CD14-positive monocyte (primary cell): Measurements from ENCODE around the gene TBC1D25. TPM values are rescaled to one million over a fixed set of nuclear protein-coding genes. Genes with fewer than 3 reads are reported as not detected.

Experiments
- DNase-seq, 3 donors: peaks; one replicate each; pipeline ENCODE4 v3.0.0-alpha.2; 2011 to 2022
- H2AFZ ChIP-seq: 2 replicates; pipeline ENCODE4 v1.6.0; 2012; ENCODE audit warnings: mild to moderate bottlenecking, low read depth, low read length, inconsistent platforms; ENCODE audit not compliant: insufficient read depth, poor library complexity, severe bottlenecking
- H3K27ac ChIP-seq, 2 donors: 1 replicate in 1 of 2; 2 replicates in 1 of 2; pipeline ENCODE4 v1.5.1; 2012 to 2013; ENCODE audit warnings: low read length in 2 of 2, control low read depth in 1 of 2, inconsistent platforms in 1 of 2, low read depth in 1 of 2, mild to moderate bottlenecking in 1 of 2
- H3K27me3 ChIP-seq, 2 donors: one replicate each; pipeline versions ENCODE4 v1.6.0 to v1.6.1; 2011 to 2013; ENCODE audit warnings: low read length in 2 of 2; ENCODE audit not compliant: control insufficient read depth in 2 of 2, insufficient read depth in 2 of 2
- H3K36me3 ChIP-seq, 2 donors: replicated peaks in 1 of 2; 1 replicate in 1 of 2; 2 replicates in 1 of 2; pipeline versions ENCODE4 v1.5.1 to v1.6.1; 2012 to 2013; ENCODE audit warnings: low read length in 2 of 2, control low read depth in 1 of 2, inconsistent platforms in 1 of 2, mild to moderate bottlenecking in 1 of 2; ENCODE audit not compliant: insufficient read depth in 2 of 2, control insufficient read depth in 1 of 2
- H3K4me1 ChIP-seq, 2 donors: 1 replicate in 1 of 2; 2 replicates in 1 of 2; pipeline versions ENCODE4 v1.5.1 to v1.6.1; 2012 to 2013; ENCODE audit warnings: low read length in 2 of 2, control low read depth in 1 of 2, inconsistent platforms in 1 of 2, mild to moderate bottlenecking in 1 of 2, moderate library complexity in 1 of 2; ENCODE audit not compliant: insufficient read depth in 2 of 2, control insufficient read depth in 1 of 2
- H3K4me2 ChIP-seq: replicated peaks from 2 replicates; pipeline ENCODE3; 2012; ENCODE audit warnings: low read length, moderate library complexity, mild to moderate bottlenecking; ENCODE audit not compliant: poor library complexity, severe bottlenecking; ENCODE audit errors: extremely low read depth
- H3K4me3 ChIP-seq, 3 experiments: fragments of 200-600 bp in 1 of 3; sonication (generic) in 1 of 3; replicated peaks in 1 of 3; 1 replicate in 2 of 3; 2 replicates in 1 of 3; pipeline ENCODE4 v1.5.1; 2011 to 2013; ENCODE audit warnings: low read length in 3 of 3, mild to moderate bottlenecking in 3 of 3, control low read depth in 2 of 3, low read depth in 2 of 3, inconsistent platforms in 1 of 3, moderate library complexity in 1 of 3
- H3K79me2 ChIP-seq: 2 replicates; pipeline ENCODE4 v1.6.0; 2012; ENCODE audit warnings: mild to moderate bottlenecking, control low read depth, inconsistent platforms, low read length, moderate library complexity; ENCODE audit not compliant: insufficient read depth
- H3K9ac ChIP-seq: 2 replicates; pipeline ENCODE4 v1.6.0; 2017; ENCODE audit warnings: low read length, mild to moderate bottlenecking; ENCODE audit not compliant: insufficient read depth, poor library complexity, severe bottlenecking
- H3K9me3 ChIP-seq, 2 donors: replicated peaks in 1 of 2; 1 replicate in 1 of 2; 2 replicates in 1 of 2; pipeline versions ENCODE4 v1.5.1 to v1.6.1; 2012 to 2013; ENCODE audit warnings: low read length in 2 of 2, control low read depth in 1 of 2; ENCODE audit not compliant: control insufficient read depth in 1 of 2, insufficient read depth in 1 of 2
- H4K20me1 ChIP-seq: 2 replicates; pipeline ENCODE4 v1.6.0; 2012; ENCODE audit warnings: mild to moderate bottlenecking, low read length, control low read depth, moderate library complexity; ENCODE audit not compliant: insufficient read depth
- H3K27ac Mint-ChIP-seq, 7 donors: one replicate each; pipeline ENCODE4 v1.8.0; 2020; ENCODE audit warnings: mild to moderate bottlenecking in 7 of 7, mixed read lengths in 7 of 7, moderate library complexity in 6 of 7, inconsistent platforms in 2 of 7
- H3K27me3 Mint-ChIP-seq, 3 donors: one replicate each; pipeline ENCODE4 v1.8.0; 2021 to 2022; ENCODE audit warnings: low read depth in 3 of 3, mild to moderate bottlenecking in 3 of 3, mixed read lengths in 3 of 3, moderate library complexity in 3 of 3, inconsistent platforms in 1 of 3
- H3K36me3 Mint-ChIP-seq, 2 donors: one replicate each; pipeline ENCODE4 v1.8.0; 2020; ENCODE audit warnings: mixed read lengths in 2 of 2, inconsistent platforms in 1 of 2, mild to moderate bottlenecking in 1 of 2
- H3K4me1 Mint-ChIP-seq: one replicate; pipeline ENCODE4 v1.8.0; 2020; ENCODE audit warnings: mild to moderate bottlenecking, mixed read lengths
- H3K4me3 Mint-ChIP-seq, 2 donors: one replicate each; pipeline ENCODE4 v1.8.0; 2020; ENCODE audit warnings: mild to moderate bottlenecking in 2 of 2, mixed read lengths in 2 of 2, moderate library complexity in 1 of 2
- H3K9me3 Mint-ChIP-seq, 7 donors: one replicate each; pipeline ENCODE4 v1.8.0; 2020 to 2022; ENCODE audit warnings: mixed read lengths in 7 of 7, mild to moderate bottlenecking in 6 of 7, moderate library complexity in 6 of 7, inconsistent platforms in 2 of 7
- CTCF ChIP-seq: fragments of 200-600 bp; IDR thresholded peaks from one replicate; pipeline ENCODE4 v1.8.0; 2022; ENCODE audit warnings: antibody characterized with exemption, mild to moderate bottlenecking
- whole genome bisulfite sequencing: methylation state at CpG from one replicate; pipeline ENCODE4 v1.1.5; 2013; ENCODE audit warnings: missing lambda C conversion rate; ENCODE audit not compliant: insufficient coverage; 5-methylcytosine and 5-hydroxymethylcytosine counted together
- intact Hi-C, 2 donors: fragments of 100-400 bp; cut with micrococcal nuclease; formaldehyde crosslinking; loops; one replicate each; pipeline versions ENCODE4 v1.15.0 to v1.15.1; 2023
- polyA plus RNA-seq, 3 donors: library from polyadenylated mRNA; depleted of rRNA in 1 of 3; unstranded in 2 of 3; stranded (reverse) in 1 of 3; fragments of 300-500 nt in 2 of 3; fragments of >200 nt in 1 of 3; fragmentation: Illumina TruSeq in 2 of 3; gene quantifications; 1 replicate in 2 of 3; 2 replicates in 1 of 3; pipeline ENCODE4 v1.2.3, GENCODE V29; 2012 to 2021

Gene TBC1D25
- polyA plus RNA-seq, 3 donors, result 5.7 to 16.9 (median 6.6) TPM

DNA sequence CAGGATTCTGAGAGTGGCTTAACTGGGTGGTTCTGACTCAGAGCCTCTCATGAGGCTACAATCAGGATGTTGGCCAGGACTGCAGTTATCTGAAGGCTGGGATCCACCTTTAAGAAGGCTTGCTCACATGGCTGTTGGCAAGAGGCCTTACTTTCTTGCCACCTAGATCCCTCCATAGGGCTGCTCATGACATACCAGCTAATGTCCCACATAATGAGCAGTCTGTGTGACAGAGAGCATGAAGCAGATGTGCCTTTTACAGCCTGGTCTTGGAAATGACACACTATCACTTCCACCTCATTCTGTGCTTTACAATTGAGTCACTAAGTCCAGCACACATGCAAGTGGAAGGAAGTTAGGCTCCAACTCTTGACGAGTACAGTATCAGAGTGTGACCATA, 30.4 kb downstream of the TBC1D25 start:
- Mint-ChIP-seq H3K36me3 (peaks cover 1 to 2% of the 10 kb centered on the region in 2 donors), H3K4me1 (peaks cover 7% of the 10 kb centered on the region), H3K27me3 (peaks cover 1 to 2% (median 1%) of the 10 kb centered on the region in 3 donors), H3K9me3 (peaks cover 0 to 10% (median 2%) of the 10 kb centered on the region in 7 donors), H3K4me3 (no peak overlapping the region), H3K27ac (peak overlapping the region in 1 of 7 donors; percentile 65)
- TF ChIP-seq CTCF, result no peak
- Histone ChIP-seq H3K36me3 (no peaks in the 10 kb centered on the region), H3K79me2 (peaks cover 2% of the 10 kb centered on the region), H3K4me3 (no peak overlapping the region), H2AFZ (no peak overlapping the region), H3K9ac (no peak overlapping the region), H3K27me3 (no peaks in the 10 kb centered on the region), H3K4me1 (peaks cover 1 to 8% of the 10 kb centered on the region in 2 donors), H4K20me1 (no peaks in the 10 kb centered on the region), H3K27ac (no peak overlapping the region), H3K9me3 (no peaks in the 10 kb centered on the region), H3K4me2 (no peak overlapping the region)
- peak; percentile 2 to 51 (median 7) for DNase-seq
- no CpG with 5 or more reads among the region's 1 CpG for WGBS
- intact Hi-C loops, result loop anchor here in 1 of 2 donors (5.0 to 10.0 kb wide), 3 partner anchors 33 to 235 kb away; partner anchors contain the start of genes FTSJ1, HDAC6, SLC38A5 and TBC1D25

- Histone ChIP-seq H3K79me2 (peaks cover 18% of the 10 kb centered on the region), H3K36me3 (peaks cover 31 to 37% of the 10 kb centered on the region in 2 donors), H3K9ac (peak overlapping the region; percentile 97), H3K27me3 (no peaks in the 10 kb centered on the region), H3K27ac (peak overlapping the region; percentile 99 to 100), H3K9me3 (no peaks in the 10 kb centered on the region), H3K4me3 (peak overlapping the region; percentile 15 to 91 (median 82)), H3K4me2 (peak overlapping the region; percentile 57), H2AFZ (peak overlapping the region; percentile 65), H4K20me1 (no peaks in the 10 kb centered on the region), H3K4me1 (peaks cover 14 to 20% of the 10 kb centered on the region in 2 donors)
- Mint-ChIP-seq H3K27me3 (peaks cover 0 to 3% (median 0%) of the 10 kb centered on the region in 3 donors), H3K27ac (peak overlapping the region; percentile 97 to 100 (median 100)), H3K4me1 (peaks cover 16% of the 10 kb centered on the region), H3K9me3 (peaks cover 0 to 15% (median 4%) of the 10 kb centered on the region in 7 donors), H3K4me3 (peak overlapping the region; percentile 92 to 96), H3K36me3 (peaks cover 35 to 37% of the 10 kb centered on the region in 2 donors)
- intact Hi-C loops, result loop anchor here (1.0 to 10.0 kb wide), 4 partner anchors 34 to 231 kb away; partner anchors contain the start of genes TBC1D25 (in 2 of the 2), FTSJ1 (in 1 of the 2), HDAC6 (in 1 of the 2) and SLC38A5 (in 1 of the 2)
- 19% methylated on average over 4 of the region's 19 CpGs for WGBS
- TF ChIP-seq CTCF, result no peak
- DNase-seq, result peak; percentile 55 to 83 (median 74)
These were observed 34.3 kb downstream of the TBC1D25 start for GRCh38 chrX:48573690-48574269.
